HG02938 (cell line): Measurements from ENCODE around the gene EDNRB.
A peak's percentile ranks its signal among the peaks of the same experiment; 100 is the strongest.
"Not testable (repeated sequence)": the region's sequence is repeated elsewhere in the genome, so short reads cannot be mapped to it uniquely, and the experiment has no call there.

Experiments used
- ATAC-seq: cut with Tn5 transposase; IDR thresholded peaks from one replicate; pipeline ENCODE4 v1.9.1; 2021; ENCODE audit warnings: mild to moderate bottlenecking, moderate library complexity; ENCODE audit not compliant: unreplicated experiment

The EDNRB gene

GRCh38 chr13:77848050-77848449, 70.6 kb downstream of the EDNRB start:
- ATAC-seq = not testable (repeated sequence)

DNA sequence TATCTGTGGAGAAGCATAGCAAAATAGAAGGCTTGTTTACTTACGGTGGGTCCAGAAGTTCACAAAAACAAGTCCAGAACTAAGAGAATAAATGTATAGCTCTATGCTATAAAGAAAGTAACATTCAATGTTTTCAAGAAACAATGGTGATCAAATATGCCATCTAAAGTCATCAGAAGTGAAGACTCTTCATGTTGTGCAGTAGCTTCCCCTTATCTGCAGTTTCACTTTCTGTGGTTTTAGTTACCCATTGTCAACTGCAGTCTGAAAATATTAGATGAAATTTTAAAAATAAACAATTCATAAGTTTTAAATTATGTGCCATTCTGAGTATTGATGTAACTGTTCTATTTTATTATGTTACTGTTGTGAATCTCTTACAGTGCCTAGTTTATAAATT, 72.5 kb downstream of the EDNRB start:
- ATAC-seq = peak; percentile 84
